HK-2 (cell line): ENCODE results near the gene CDH5.
A peak's percentile ranks its signal among the peaks of the same experiment; 100 is the strongest.

Source experiments
- DNase-seq: peaks from one replicate; pipeline ENCODE4 v3.0.0-alpha.2; 2018; ENCODE audit not compliant: unreplicated experiment

Gene CDH5

DNA sequence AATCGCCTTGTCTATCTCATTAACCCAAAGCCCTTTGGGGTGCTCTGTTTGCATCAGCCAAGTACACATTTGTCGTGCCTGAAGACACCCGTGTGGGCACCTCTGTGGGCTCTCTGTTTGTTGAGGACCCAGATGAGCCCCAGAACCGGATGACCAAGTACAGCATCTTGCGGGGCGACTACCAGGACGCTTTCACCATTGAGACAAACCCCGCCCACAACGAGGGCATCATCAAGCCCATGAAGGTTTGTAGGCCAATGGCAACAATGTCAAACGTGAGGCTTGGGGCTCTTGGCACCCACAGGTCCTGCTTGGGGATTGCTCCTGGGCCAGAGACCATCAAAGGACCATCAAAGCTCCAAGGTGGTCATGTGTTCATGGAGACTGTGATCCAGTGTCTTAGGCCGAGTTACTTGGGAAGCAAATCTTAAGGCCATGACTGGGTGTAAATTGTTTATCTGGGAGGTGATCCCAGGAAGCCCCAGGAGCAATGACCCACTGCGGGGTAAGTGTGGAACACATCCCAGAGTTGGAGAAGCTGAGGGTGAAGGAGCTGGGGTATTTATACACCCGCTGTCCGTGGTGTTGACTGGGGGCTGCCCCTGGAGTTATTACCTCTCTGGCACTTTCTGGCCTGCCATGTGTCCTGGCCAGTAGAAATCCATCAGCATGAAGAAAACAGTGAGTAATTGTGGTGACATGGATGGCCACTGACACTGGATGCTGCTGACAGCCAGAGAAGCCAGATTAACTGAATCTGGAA lies 24.0 kb downstream of the CDH5 start:
- DNase-seq: no peak

DNA sequence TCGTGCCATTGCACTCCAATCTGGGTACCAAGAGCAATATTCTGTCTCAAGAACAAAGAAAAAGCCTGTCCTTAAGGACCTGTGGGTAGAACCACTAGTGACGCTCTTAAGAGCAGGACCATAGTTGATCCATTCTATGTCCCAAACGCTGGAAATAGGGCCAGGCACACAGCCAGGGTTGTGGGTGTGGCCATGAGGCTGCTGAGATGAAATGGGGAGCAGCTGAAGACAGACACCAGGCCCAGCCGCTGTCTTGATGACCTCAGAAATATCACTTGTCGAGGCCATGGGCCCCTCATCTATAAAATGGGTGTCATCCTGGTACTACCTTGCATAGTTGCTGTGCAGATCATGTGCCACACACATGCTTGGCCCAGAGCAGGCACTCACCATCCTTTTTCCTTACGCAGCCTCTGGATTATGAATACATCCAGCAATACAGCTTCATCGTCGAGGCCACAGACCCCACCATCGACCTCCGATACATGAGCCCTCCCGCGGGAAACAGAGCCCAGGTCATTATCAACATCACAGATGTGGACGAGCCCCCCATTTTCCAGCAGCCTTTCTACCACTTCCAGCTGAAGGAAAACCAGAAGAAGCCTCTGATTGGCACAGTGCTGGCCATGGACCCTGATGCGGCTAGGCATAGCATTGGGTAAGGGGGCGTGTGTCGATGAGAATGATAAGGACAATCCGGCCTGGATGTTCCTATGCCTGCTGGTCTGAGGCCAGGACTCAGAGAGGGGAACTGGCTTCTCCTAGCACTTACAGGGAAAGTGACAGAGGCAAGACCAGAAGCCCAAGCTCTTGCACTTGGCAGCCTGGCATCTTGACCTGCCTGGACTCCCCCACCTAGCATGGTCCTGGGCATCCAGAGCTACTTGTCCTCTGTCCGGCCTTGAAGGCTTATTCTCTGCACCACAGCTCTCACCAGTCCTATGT lies 25.5 kb downstream of the CDH5 start:
- DNase-seq: no peak

DNA sequence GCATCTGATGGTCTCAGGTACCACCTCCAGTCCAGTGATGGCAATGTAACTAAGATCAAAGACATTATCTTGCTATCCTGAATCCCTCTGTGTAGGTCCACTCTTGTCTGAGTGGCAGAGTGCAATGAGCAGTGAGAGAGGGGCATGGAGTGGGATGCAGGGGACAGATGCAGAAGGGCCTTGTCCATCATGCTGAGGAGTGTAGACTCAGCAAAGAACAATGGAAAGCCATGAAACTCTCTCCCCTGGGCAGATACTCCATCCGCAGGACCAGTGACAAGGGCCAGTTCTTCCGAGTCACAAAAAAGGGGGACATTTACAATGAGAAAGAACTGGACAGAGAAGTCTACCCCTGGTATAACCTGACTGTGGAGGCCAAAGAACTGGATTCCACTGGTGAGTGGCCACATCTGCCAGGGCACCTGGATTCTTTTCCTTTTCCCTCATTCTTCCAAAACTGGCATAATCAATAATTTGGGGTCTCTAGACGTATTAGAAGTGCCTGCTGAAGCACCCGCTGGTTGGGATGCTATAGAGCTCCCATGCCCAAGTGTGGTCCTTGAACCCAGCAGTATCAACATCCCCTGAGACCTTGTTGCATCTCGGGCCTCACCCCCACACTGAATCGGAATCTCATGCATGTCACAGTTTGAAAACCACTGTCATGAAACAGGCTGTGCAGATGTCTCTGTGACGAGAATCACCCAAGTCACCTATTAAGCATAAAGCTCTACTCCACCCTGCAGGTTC lies 29.5 kb downstream of the CDH5 start:
- no peak for DNase-seq

DNA sequence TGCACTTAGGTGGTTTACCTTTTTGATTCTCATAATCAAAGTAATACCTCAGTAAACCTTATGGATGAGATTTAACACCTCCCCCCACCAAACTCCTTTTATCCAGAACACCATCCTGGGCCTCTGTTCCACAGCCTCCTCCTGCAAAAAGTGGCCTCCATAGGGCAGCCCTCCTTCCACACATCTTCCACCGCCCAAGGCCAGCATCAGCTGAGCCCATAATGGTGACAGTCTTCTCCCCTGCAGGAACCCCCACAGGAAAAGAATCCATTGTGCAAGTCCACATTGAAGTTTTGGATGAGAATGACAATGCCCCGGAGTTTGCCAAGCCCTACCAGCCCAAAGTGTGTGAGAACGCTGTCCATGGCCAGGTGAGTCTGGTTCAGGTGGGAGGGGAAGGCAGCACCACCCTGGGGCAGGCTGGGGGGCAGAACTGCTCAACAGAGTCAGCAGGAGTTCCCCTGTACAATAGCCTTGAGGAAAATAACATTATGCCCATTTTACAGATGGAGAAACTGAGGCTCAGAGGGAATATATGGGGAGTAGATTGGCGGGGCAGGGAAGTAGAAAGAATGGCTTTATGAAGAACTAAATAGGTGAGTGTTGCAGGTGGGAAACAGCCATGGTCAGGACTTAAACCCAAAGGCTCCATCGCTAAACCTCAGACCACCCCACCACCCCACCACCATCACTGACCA lies 31.4 kb downstream of the CDH5 start:
- no peak for DNase-seq

DNA sequence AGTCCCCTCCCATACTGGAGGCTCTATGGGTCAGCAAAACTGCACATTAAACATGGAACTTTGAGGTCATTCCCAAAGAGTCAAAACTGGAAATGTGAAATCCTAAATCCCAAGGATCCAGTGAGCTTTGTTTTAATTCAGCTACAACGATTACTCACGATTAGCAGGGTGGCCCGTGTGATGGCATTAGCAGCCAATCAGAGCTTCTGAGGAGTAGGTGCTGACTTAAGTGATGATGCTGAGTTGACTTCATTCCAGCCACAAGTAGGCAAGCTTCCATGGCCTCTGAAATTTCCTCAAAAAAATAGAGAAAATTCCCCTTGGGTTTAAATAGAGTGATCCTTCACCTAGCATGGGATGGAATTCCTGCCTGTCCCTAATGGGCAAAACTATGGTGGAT lies 32.5 kb downstream of the CDH5 start:
- DNase-seq: no peak

DNA sequence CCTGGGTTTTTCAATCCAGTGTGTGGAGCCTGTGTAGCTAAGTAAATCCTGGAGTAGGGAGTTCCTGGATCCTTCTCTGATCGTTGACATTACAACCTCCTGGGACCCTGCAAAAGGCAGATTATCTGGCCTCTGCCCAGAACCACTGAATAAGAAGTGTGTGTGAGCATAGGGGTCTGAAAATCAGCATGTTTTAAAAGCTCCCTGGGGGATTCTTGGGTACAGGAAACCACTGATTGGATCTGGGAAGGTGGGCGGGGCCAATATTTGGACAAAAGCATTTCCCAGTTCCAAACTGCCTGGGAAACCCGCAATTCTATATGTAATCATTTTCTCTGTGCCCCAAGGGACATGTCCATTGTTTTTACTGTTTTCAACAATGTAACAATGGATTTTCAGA lies 33.4 kb downstream of the CDH5 start:
- no peak for DNase-seq

DNA sequence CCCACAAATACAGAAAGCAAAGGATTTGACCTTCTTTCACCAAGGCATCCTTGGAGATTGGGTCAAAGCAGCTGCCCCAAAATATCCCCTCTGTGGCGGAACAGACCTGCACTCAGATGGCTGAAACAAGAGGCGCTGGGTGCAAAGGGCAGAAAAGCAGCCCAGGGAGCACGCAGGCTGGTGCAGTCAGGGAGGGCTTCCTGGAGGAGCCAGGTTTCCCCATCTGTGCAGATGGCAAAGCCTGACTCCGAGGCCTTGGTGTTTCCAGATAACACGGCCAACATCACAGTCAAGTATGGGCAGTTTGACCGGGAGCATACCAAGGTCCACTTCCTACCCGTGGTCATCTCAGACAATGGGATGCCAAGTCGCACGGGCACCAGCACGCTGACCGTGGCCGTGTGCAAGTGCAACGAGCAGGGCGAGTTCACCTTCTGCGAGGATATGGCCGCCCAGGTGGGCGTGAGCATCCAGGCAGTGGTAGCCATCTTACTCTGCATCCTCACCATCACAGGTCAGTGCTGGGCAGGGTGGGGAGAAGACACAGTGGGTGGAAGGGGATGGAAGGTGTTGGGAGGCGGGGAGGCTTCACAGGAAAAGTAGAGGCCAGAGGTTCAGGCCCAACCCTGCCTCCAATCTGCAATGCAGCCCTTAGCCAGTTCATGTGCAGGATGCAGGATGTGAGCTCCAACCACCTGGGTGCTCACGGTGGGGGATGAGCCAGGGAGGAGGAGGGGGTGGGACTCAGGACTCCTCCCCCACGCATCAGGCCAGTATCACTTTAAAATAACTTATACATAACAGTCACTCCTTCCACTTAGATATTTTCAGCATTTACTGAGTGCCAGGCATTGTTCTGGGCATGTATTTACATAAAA lies 34.3 kb downstream of the CDH5 start:
- DNase-seq: no peak

DNA sequence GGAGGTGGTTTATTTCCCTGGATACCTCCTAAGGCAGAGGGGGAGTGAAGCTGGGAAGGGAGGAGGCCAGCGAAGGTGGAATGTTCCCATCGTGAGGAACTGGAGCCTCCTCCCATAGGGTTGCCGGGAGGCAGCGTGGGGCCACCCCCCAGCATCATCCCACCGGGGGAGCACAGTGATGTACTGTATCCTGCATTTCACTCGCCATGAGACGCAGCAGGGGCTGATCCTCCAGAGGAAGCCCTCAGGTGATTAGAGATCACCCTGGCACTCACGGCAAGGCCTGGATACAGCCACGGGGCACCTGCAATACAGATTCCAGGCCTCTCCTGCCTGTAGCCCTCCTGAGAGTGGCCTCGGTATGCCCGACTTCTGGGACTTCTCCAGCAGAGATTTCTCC lies 35.1 kb downstream of the CDH5 start:
- no peak for DNase-seq

DNA sequence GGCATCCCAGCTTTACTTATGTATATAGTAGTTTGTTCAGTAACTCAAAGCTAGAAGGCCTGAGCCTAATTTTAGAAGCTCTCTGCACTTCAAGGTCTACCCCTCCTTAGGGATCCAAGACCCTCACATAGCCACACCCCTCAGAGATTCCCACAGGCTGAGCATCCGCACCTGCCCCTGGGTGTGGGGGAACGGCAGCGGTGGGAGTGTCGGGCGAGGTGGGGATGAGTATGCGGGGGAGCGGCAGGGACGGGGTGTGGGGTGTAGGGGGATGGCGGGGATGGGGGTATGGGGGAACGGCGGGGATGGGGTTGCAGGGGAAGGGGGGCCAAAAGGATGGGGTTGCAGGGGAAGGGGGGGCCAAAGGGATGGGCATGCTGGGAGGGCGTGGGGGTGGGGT lies 35.7 kb downstream of the CDH5 start:
- DNase-seq: no peak

DNA sequence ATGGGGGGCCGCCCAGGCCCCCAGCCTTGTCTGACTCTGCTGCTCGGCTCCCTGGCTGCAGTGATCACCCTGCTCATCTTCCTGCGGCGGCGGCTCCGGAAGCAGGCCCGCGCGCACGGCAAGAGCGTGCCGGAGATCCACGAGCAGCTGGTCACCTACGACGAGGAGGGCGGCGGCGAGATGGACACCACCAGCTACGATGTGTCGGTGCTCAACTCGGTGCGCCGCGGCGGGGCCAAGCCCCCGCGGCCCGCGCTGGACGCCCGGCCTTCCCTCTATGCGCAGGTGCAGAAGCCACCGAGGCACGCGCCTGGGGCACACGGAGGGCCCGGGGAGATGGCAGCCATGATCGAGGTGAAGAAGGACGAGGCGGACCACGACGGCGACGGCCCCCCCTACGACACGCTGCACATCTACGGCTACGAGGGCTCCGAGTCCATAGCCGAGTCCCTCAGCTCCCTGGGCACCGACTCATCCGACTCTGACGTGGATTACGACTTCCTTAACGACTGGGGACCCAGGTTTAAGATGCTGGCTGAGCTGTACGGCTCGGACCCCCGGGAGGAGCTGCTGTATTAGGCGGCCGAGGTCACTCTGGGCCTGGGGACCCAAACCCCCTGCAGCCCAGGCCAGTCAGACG lies 36.2 kb downstream of the CDH5 start:
- DNase-seq: no peak

DNA sequence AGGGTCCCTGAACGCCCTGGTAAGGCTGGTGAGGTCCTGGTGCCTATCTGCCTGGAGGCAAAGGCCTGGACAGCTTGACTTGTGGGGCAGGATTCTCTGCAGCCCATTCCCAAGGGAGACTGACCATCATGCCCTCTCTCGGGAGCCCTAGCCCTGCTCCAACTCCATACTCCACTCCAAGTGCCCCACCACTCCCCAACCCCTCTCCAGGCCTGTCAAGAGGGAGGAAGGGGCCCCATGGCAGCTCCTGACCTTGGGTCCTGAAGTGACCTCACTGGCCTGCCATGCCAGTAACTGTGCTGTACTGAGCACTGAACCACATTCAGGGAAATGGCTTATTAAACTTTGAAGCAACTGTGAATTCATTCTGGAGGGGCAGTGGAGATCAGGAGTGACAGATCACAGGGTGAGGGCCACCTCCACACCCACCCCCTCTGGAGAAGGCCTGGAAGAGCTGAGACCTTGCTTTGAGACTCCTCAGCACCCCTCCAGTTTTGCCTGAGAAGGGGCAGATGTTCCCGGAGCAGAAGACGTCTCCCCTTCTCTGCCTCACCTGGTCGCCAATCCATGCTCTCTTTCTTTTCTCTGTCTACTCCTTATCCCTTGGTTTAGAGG lies 37.1 kb downstream of the CDH5 start:
- no peak for DNase-seq

DNA sequence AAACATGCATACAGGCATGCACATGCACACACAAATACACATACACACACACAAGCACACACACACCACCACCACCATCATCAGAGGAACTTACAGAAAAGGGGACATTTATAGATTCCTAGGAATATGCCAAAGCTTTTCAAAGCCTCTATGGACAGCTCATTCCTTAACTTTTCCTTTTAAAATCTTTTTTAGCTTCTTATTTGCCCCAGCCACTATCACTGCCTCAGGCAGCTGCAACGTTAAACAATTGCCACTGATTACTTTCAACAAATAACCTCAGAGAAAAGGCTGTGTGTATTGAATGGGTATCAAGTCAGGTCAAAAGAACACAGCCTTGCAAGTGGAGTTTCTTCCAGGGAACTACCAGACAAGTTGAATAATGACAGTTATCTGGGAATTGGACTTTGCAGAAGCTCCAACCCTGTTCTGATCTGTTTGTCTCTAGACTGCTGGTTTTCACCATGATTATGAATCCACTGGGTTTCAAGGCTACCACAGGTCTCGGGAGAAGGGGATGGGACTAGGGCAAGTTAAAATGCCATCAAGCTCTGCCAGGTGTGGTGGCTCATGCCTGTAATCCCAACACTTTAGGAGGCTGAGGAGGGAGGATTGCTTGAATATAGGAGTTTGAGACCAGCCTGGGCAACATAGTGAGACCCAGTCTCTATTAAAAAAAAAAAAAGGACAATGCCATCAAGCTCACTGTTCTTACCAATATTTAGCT lies 38.7 kb downstream of the CDH5 start:
- no peak for DNase-seq

DNA sequence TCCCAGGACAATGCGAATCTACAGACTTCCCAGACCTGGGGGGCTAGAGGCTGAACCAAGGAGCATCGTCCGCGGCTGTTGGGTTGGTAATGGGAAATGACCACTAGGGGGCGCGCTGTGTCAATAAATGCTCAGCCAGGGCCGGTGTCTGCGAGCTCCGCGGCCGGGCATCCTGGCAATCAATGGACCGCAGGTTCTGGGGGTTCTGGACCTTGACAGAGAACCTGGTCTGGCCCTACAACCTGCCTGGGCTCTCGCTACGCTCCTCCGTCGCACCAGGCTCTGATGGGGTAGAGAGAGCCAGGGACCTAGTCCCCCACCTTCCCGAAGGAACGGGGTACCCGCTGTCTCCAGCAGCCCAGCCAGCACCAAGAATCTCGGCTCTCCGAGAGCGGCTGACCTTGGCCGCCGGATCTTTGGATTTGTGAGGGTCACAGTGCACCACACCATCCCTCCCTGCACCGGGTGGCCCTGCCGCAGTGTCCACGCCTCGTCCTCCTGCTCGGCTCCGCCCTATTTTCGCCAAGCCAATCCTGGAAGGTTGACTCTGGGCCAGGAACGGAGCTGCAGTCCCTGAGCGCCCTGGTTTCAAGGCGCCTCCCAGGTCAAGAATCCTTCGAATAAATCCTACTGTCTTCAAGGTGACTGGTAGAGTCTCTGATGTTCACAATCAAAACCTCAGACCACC lies 40.2 kb downstream of the CDH5 start:
- peak; percentile 91 for DNase-seq

DNA sequence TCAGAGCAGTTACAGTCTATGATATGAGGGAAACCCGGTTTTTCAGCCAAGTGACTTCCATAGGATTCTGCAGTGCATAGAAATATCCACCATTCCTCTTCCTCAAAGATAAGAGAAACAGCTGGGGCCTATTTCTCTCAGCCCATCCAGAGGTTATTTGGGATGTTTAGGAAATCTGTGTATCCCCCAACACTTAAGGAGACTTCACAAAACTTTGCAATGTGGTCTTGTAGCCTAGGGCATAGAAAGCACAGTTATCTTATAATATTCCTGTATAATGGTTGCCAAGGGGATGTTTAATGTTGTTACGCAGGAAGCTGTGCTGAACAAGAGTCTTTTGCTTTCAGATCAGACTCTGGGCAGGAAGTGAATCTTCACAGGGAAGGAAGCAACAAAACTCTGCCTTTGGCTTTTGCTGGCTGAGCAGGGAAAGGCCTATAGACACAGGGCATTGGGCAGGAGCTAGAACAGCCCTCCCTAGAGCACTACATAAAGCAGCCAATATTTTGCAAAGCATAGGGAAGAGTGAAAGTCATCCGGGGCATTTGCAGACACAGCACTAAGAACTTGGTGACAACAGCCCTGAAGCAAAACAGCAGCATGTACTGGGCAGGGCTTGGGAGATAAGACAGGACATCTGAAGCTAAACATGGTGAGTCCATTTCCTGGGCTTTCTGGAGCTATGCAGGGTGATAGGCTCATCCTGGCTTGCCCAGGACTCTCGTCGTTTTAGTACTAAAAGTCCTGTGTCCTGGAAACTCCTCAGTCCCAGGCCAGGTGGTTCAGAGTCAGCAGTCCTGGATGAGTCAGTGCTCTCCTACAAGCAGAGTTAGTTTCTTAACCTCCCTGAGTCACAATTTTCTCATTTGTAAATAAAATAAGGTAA lies 41.9 kb downstream of the CDH5 start:
- DNase-seq: peak; percentile 63

DNA sequence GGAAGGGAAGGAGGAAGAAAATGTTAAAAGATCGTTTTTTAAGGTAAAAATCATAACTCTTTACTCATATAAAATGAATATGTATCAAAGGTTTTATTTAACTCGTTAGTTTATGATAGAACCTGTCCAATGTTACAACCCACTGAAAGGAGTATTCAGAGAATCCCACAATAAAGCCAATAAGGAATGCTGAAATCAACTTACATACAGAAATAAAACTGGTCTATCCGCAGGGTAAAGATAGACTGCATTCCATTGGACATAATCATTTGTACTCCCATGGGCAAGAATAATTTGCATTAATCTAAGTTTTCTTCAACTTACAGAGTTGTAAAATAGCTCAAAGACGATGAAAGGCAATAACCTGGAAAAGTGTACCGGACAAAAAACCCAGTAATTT lies 42.7 kb downstream of the CDH5 start:
- DNase-seq: no peak

DNA sequence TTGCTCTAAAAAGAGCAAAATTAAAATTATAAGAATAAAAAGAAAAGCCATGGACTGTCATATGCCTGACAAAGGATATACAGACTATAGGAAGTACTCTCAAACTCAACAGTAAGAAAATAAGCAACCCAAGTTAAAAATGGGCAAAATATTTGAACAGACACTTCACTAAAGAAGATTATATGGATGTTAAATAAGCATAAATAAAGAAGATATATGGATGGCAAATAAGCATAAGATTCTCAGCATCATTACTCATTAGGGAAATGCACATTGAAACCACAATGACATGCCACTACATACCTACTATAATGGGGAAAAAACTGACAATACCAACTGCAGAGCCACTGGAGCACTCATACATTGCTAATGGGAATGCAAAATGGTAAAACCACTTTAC lies 45.7 kb downstream of the CDH5 start:
- DNase-seq: no peak

DNA sequence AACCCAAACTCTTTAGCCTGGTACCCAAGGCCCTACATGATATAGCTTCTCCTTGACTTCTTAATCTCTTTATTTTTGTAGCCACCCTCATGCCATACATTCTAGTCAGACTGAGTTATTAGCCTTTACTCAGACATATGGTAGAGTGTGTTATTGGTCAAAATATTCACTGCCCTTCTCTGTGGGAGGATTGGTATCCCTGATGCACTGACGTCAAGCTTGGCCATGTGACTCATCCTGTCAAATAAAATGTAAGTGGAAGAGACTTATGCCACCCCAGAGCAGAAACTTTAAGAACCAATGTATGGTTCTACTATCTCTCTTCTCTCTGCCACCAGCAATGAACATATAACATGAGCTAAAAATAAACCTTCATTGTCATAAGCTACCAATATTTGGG lies 48.4 kb downstream of the CDH5 start:
- no peak for DNase-seq

DNA sequence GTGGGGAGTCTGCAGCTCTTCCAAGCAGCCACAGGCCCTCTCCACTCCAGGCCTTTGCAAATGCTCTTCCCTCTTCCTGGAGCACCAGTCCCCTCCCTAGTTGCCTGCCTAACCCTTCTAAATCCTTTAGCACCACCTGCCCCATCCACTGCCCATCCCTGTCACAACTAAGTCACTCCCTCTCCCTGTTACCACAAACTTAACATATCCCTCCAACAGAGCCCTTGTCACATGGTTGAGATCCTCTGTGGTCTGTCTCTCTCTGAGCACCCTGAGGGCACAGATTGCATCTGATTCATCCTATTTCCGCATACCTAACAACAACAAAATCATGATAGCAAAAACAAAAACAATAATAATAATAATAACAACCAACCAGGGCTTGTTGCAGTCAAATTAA lies 49.6 kb downstream of the CDH5 start:
- DNase-seq: no peak
